H9 (cell line): ENCODE data around the gene GRB10. TPM values are rescaled to one million over a fixed set of nuclear protein-coding genes. Genes with fewer than 3 reads are reported as not detected.

Source experiments
- DNase-seq: peaks from one replicate; pipeline ENCODE4 v3.0.0-alpha.2; 2017
- H2AFZ ChIP-seq: one replicate; pipeline ENCODE4 v1.6.1; 2013; ENCODE audit warnings: mild to moderate bottlenecking, low read length, control low read depth, moderate library complexity
- H2AK5ac ChIP-seq: 2 replicates; pipeline ENCODE4 v1.6.1; 2013; ENCODE audit warnings: low read length, control low read depth, mixed read lengths; ENCODE audit not compliant: insufficient read length
- H2BK120ac ChIP-seq: one replicate; pipeline ENCODE4 v1.6.1; 2013; ENCODE audit warnings: low read depth, mild to moderate bottlenecking, low read length, control low read depth, inconsistent platforms; ENCODE audit not compliant: poor library complexity, severe bottlenecking
- H2BK12ac ChIP-seq: 2 replicates; pipeline ENCODE4 v1.6.1; 2013; ENCODE audit warnings: low read length, control low read depth, mixed read lengths, low read depth; ENCODE audit not compliant: insufficient read length
- H2BK15ac ChIP-seq: 2 replicates; pipeline ENCODE4 v1.6.1; 2013; ENCODE audit warnings: low read depth, low read length, control low read depth
- H2BK20ac ChIP-seq: one replicate; pipeline ENCODE4 v1.6.1; 2013; ENCODE audit warnings: low read depth, mild to moderate bottlenecking, low read length, control low read depth, inconsistent platforms; ENCODE audit not compliant: poor library complexity, severe bottlenecking
- H2BK5ac ChIP-seq: 2 replicates; pipeline ENCODE4 v1.6.1; 2013; ENCODE audit warnings: low read length, control low read depth, mixed read lengths; ENCODE audit not compliant: insufficient read length
- H3K14ac ChIP-seq: 2 replicates; pipeline ENCODE4 v1.6.1; 2013; ENCODE audit warnings: low read length, control low read depth; ENCODE audit not compliant: insufficient read depth
- H3K18ac ChIP-seq: 2 replicates; pipeline ENCODE4 v1.6.1; 2013; ENCODE audit warnings: low read depth, mild to moderate bottlenecking, mixed read lengths, low read length, control low read depth; ENCODE audit not compliant: insufficient read length
- H3K23ac ChIP-seq: 2 replicates; pipeline ENCODE4 v1.6.1; 2013; ENCODE audit warnings: low read length, control low read depth, mixed read lengths, low read depth; ENCODE audit not compliant: insufficient read length
- H3K23me2 ChIP-seq: 2 replicates; pipeline ENCODE4 v1.6.1; 2013; ENCODE audit warnings: low read depth, mild to moderate bottlenecking, mixed read lengths, low read length, control low read depth; ENCODE audit not compliant: insufficient read length, poor library complexity, severe bottlenecking
- H3K27ac ChIP-seq: 2 replicates; pipeline ENCODE4 v1.5.1; 2013; ENCODE audit warnings: low read length, control low read depth, mixed read lengths, low read depth; ENCODE audit not compliant: insufficient read length
- H3K27me3 ChIP-seq: 2 replicates; pipeline ENCODE4 v1.6.1; 2013; ENCODE audit warnings: low read length, control low read depth, inconsistent platforms; ENCODE audit not compliant: insufficient read depth
- H3K4ac ChIP-seq: 2 replicates; pipeline ENCODE4 v1.6.1; 2013; ENCODE audit warnings: low read depth, mild to moderate bottlenecking, control low read depth, inconsistent platforms, low read length, moderate library complexity
- H3K4me1 ChIP-seq: 2 replicates; pipeline ENCODE4 v1.6.1; 2013; ENCODE audit warnings: low read length, control low read depth, inconsistent platforms; ENCODE audit not compliant: insufficient read depth
- H3K4me2 ChIP-seq: 2 replicates; pipeline ENCODE4 v1.6.1; 2013; ENCODE audit warnings: low read length, control low read depth, mixed read lengths; ENCODE audit not compliant: insufficient read length, insufficient read depth
- H3K56ac ChIP-seq: 2 replicates; pipeline ENCODE4 v1.6.1; 2013; ENCODE audit warnings: low read depth, mild to moderate bottlenecking, mixed read lengths, low read length, control low read depth; ENCODE audit not compliant: insufficient read length
- H3K79me1 ChIP-seq: 2 replicates; pipeline ENCODE4 v1.6.1; 2013; ENCODE audit warnings: low read depth, mild to moderate bottlenecking, moderate library complexity, low read length, control low read depth, inconsistent platforms; ENCODE audit not compliant: insufficient read depth, poor library complexity, severe bottlenecking
- H3K79me2 ChIP-seq: 2 replicates; pipeline ENCODE4 v1.6.1; 2013; ENCODE audit warnings: low read length, control low read depth, inconsistent platforms; ENCODE audit not compliant: insufficient read depth
- H3K9ac ChIP-seq: 2 replicates; pipeline ENCODE4 v1.6.1; 2013; ENCODE audit warnings: low read length, control low read depth, mixed read lengths; ENCODE audit not compliant: insufficient read length; ENCODE audit errors: extremely low read depth
- H3K9me3 ChIP-seq: one replicate; pipeline ENCODE4 v1.6.1; 2013; ENCODE audit warnings: low read depth, low read length, inconsistent platforms; ENCODE audit not compliant: control insufficient read depth
- H3T11ph ChIP-seq: one replicate; pipeline ENCODE4 v1.6.1; 2013; ENCODE audit warnings: mild to moderate bottlenecking, low read length, control low read depth, inconsistent platforms
- H4K20me1 ChIP-seq: one replicate; pipeline ENCODE4 v1.6.1; 2013; ENCODE audit not compliant: control insufficient read depth, insufficient read length, insufficient read depth
- H4K5ac ChIP-seq: 2 replicates; pipeline ENCODE4 v1.6.1; 2013; ENCODE audit warnings: low read depth, mild to moderate bottlenecking, mixed read lengths, low read length, control low read depth; ENCODE audit not compliant: insufficient read length
- H4K8ac ChIP-seq: replicated peaks from 2 replicates; pipeline ENCODE4 v1.6.1; 2013; ENCODE audit warnings: low read length, control low read depth, mixed read lengths, low read depth; ENCODE audit not compliant: insufficient read length
- H4K91ac ChIP-seq: 2 replicates; pipeline ENCODE4 v1.6.1; 2013; ENCODE audit warnings: low read depth, mild to moderate bottlenecking, moderate library complexity, mixed read lengths, low read length, control low read depth; ENCODE audit not compliant: insufficient read length
- H3K27ac Mint-ChIP-seq, 3 experiments: 2 replicates in 2 of 3; 3 replicates in 1 of 3; pipeline ENCODE4 v1.8.0; 2020 to 2021; ENCODE audit warnings: mixed read lengths in 3 of 3, mild to moderate bottlenecking in 1 of 3, moderate library complexity in 1 of 3
- H3K27me3 Mint-ChIP-seq: 2 replicates; pipeline ENCODE4 v1.8.0; 2021; ENCODE audit warnings: low read depth, mild to moderate bottlenecking, moderate library complexity, mixed read lengths
- H3K36me3 Mint-ChIP-seq, 3 experiments: 2 replicates in 2 of 3; 3 replicates in 1 of 3; pipeline ENCODE4 v1.8.0; 2020 to 2021; ENCODE audit warnings: low read depth in 3 of 3, mixed read lengths in 3 of 3; ENCODE audit not compliant: insufficient read depth in 1 of 3
- H3K4me1 Mint-ChIP-seq, 2 experiments: 2 replicates each; pipeline ENCODE4 v1.8.0; 2020; ENCODE audit warnings: mixed read lengths in 2 of 2
- H3K4me3 Mint-ChIP-seq, 2 experiments: 2 replicates in 1 of 2; 3 replicates in 1 of 2; pipeline ENCODE4 v1.8.0; 2020 to 2021; ENCODE audit warnings: mild to moderate bottlenecking in 2 of 2, mixed read lengths in 2 of 2, moderate library complexity in 1 of 2
- H3K9me3 Mint-ChIP-seq, 2 experiments: 2 replicates in 1 of 2; 3 replicates in 1 of 2; pipeline ENCODE4 v1.8.0; 2020; ENCODE audit warnings: mild to moderate bottlenecking in 2 of 2, mixed read lengths in 2 of 2, moderate library complexity in 1 of 2
- WGBS: extraction: QIAGEN DNeasy Blood & Tissue Kit; methylation state at CpG from one replicate; pipeline ENCODE4 v1.1.7; 2013; ENCODE audit warnings: missing lambda C conversion rate, low lambda C conversion rate, mixed read lengths; ENCODE audit not compliant: insufficient read length; ENCODE audit errors: extremely low coverage; 5-methylcytosine and 5-hydroxymethylcytosine counted together
- total RNA-seq: library from RNA; stranded (reverse); gene quantifications from 2 replicates; pipeline ENCODE4 v1.2.1, GENCODE V29; 2021
- TF ChIP-seq, protein P1 (sequence below): fragments of 200-600 bp; sonication (generic); conservative IDR thresholded peaks from 3 replicates; pipeline ENCODE4 v1.8.0; 2021; ENCODE audit warnings: antibody characterized with exemption, mild to moderate bottlenecking

The GRB10 gene
- total RNA-seq, 1 experiment from 2014 or later: 108 TPM

DNA sequence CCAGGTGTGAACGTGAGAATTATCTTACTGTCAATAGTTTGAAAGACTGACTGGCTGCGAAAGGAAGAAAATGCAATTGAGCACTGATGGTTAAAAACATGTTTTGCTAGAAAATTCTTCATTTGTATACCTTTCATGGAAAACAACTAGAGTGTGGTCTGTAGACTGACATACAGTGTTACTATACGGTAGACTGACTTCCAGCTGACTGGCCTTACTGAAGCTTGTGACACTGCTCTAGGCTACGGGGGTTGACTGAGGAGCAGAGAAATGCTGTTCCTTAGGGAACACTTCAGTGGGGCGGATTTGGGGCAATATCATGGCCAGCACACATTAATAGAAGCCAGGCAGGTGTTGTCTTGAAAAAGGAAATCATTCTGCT lies 191.6 kb downstream of the GRB10 start:
- no peak overlapping the region for H3K4me3 Mint-ChIP-seq

More for the DNA sequence above, 191.6 kb downstream of the GRB10 start:
- Mint-ChIP-seq H3K27me3 (no peaks in the 10 kb centered on the region), H3K27ac (peak overlapping the region in 2 of 3 experiments; percentile 27 to 59; a peak in 4 of 7 replicates), H3K4me1 (peaks cover 3 to 4% of the 10 kb centered on the region in 2 experiments; a peak in 2 of 4 replicates), H3K9me3 (peaks cover 0 to 2% of the 10 kb centered on the region in 2 experiments; a peak in 1 of 5 replicates), H3K36me3 (peaks cover 28 to 48% (median 33%) of the 10 kb centered on the region in 3 experiments)
- H2AK5ac ChIP-seq: no peak overlapping the region
- no peak overlapping the region for H4K5ac ChIP-seq
- H3T11ph ChIP-seq: no peak overlapping the region
- H3K4ac ChIP-seq: no peak overlapping the region
- no peaks in the 10 kb centered on the region for H4K20me1 ChIP-seq
- H4K91ac ChIP-seq: no peak overlapping the region
- H3K9ac ChIP-seq: no peak overlapping the region
- H3K79me1 ChIP-seq: no peaks in the 10 kb centered on the region
- no peak overlapping the region for H2BK120ac ChIP-seq
- H3K79me2 ChIP-seq: no peaks in the 10 kb centered on the region
- H4K8ac ChIP-seq: no peak overlapping the region
- no peaks in the 10 kb centered on the region for H3K23me2 ChIP-seq
- WGBS: no CpG with 5 or more reads among the region's 5 CpGs
- H3K14ac ChIP-seq: no peak overlapping the region
- no peak overlapping the region for H3K56ac ChIP-seq
- no peaks in the 10 kb centered on the region for H3K4me1 ChIP-seq
- DNase-seq: no peak
- H2BK20ac ChIP-seq: no peak overlapping the region
- no peak overlapping the region for H2BK15ac ChIP-seq
- H3K4me2 ChIP-seq: no peak overlapping the region
- no peak overlapping the region for H3K18ac ChIP-seq
- no peak overlapping the region for H3K23ac ChIP-seq
- H3K9me3 ChIP-seq: no peaks in the 10 kb centered on the region
- no peak overlapping the region for H2BK12ac ChIP-seq
- no peak overlapping the region for H2AFZ ChIP-seq
- H3K27ac ChIP-seq: no peak overlapping the region
- TF ChIP-seq, protein P1, sequence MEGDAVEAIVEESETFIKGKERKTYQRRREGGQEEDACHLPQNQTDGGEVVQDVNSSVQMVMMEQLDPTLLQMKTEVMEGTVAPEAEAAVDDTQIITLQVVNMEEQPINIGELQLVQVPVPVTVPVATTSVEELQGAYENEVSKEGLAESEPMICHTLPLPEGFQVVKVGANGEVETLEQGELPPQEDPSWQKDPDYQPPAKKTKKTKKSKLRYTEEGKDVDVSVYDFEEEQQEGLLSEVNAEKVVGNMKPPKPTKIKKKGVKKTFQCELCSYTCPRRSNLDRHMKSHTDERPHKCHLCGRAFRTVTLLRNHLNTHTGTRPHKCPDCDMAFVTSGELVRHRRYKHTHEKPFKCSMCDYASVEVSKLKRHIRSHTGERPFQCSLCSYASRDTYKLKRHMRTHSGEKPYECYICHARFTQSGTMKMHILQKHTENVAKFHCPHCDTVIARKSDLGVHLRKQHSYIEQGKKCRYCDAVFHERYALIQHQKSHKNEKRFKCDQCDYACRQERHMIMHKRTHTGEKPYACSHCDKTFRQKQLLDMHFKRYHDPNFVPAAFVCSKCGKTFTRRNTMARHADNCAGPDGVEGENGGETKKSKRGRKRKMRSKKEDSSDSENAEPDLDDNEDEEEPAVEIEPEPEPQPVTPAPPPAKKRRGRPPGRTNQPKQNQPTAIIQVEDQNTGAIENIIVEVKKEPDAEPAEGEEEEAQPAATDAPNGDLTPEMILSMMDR: no peak
- H3K27me3 ChIP-seq: no peaks in the 10 kb centered on the region
- no peak overlapping the region for H2BK5ac ChIP-seq
